Skeletal muscle tissue (tissue), 4 donors: ENCODE data around the gene SYTL4. TPM values are rescaled to one million over a fixed set of nuclear protein-coding genes. Genes with fewer than 3 reads are reported as not detected.

Experiments used
- H3K27ac ChIP-seq: one replicate; pipeline ENCODE4 v1.7.0; 2013; ENCODE audit warnings: mild to moderate bottlenecking, low read depth, low read length, inconsistent platforms
- H3K27me3 ChIP-seq, 3 donors: one replicate each; pipeline ENCODE4 v1.7.0; 2013; ENCODE audit warnings: low read length in 3 of 3; ENCODE audit not compliant: control insufficient read depth in 3 of 3, insufficient read depth in 3 of 3
- H3K36me3 ChIP-seq, 3 donors: one replicate each; pipeline ENCODE4 v1.7.0; 2013; ENCODE audit warnings: low read length in 3 of 3; ENCODE audit not compliant: control insufficient read depth in 3 of 3, insufficient read depth in 3 of 3
- H3K4me1 ChIP-seq, 3 donors: one replicate each; pipeline ENCODE4 v1.7.0; 2013; ENCODE audit warnings: low read length in 3 of 3, mild to moderate bottlenecking in 3 of 3; ENCODE audit not compliant: control insufficient read depth in 3 of 3, insufficient read depth in 3 of 3
- H3K4me3 ChIP-seq, 3 donors: one replicate each; pipeline ENCODE4 v1.7.0; 2013; ENCODE audit warnings: low read length in 3 of 3
- H3K9ac ChIP-seq, 3 donors: one replicate each; pipeline ENCODE4 v1.7.0; 2013; ENCODE audit warnings: low read length in 3 of 3, mild to moderate bottlenecking in 3 of 3, moderate library complexity in 2 of 3, low read depth in 1 of 3
- H3K9me3 ChIP-seq, 3 donors: one replicate each; pipeline ENCODE4 v1.7.0; 2013; ENCODE audit warnings: low read length in 3 of 3; ENCODE audit not compliant: control insufficient read depth in 3 of 3
- total RNA-seq: library from RNA; depleted of rRNA; stranded (reverse); fragments of >200 nt; gene quantifications from one replicate; pipeline ENCODE4 v1.2.3, GENCODE V29; 2014
- donor health status: Osteomylitis.

The SYTL4 gene
- total RNA-seq, 1 donor from 2014 or later: 2.6 TPM

- Histone ChIP-seq H3K9me3 (no peaks in the 10 kb centered on the region), H3K36me3 (no peaks in the 10 kb centered on the region), H3K9ac (no peak overlapping the region), H3K27me3 (no peaks in the 10 kb centered on the region), H3K4me3 (no peak overlapping the region), H3K27ac (no peak overlapping the region), H3K4me1 (peaks cover 0 to 14% (median 0%) of the 10 kb centered on the region in 3 donors)
These were observed 79.7 kb downstream of the SYTL4 start for GRCh38 chrX:100652266-100652665.

GRCh38 chrX:100650841-100651240 is 81.1 kb downstream of the SYTL4 start:
- Histone ChIP-seq H3K27me3 (peaks cover 0 to under 1% (median 0%) of the 10 kb centered on the region in 3 donors), H3K36me3 (no peaks in the 10 kb centered on the region), H3K27ac (peak overlapping the region; percentile 78), H3K9ac (no peak overlapping the region), H3K9me3 (no peaks in the 10 kb centered on the region), H3K4me3 (no peak overlapping the region), H3K4me1 (peaks cover 0 to 14% (median 0%) of the 10 kb centered on the region in 3 donors)

- Histone ChIP-seq H3K9me3 (no peaks in the 10 kb centered on the region), H3K4me3 (peak overlapping the region in 1 of 3 donors; percentile 2), H3K4me1 (peaks cover 0 to 14% (median 0%) of the 10 kb centered on the region in 3 donors)
These were observed 82.2 kb downstream of the SYTL4 start for GRCh38 chrX:100649550-100650356.

GRCh38 chrX:100648458-100649417 is 83.2 kb downstream of the SYTL4 start:
- H3K9me3 ChIP-seq: no peaks in the 10 kb centered on the region
- no peak overlapping the region for H3K4me3 ChIP-seq
- peaks cover 0 to 14% (median 0%) of the 10 kb centered on the region in 3 donors for H3K4me1 ChIP-seq
- H3K36me3 ChIP-seq: no peaks in the 10 kb centered on the region
- H3K27ac ChIP-seq: peak overlapping the region; percentile 78
- no peak overlapping the region for H3K9ac ChIP-seq
- H3K27me3 ChIP-seq: peaks cover 0 to 14% (median 0%) of the 10 kb centered on the region in 3 donors

More at GRCh38 chrX:100649550-100650356, 82.2 kb downstream of the SYTL4 start:
- peak overlapping the region; percentile 78 for H3K27ac ChIP-seq
- no peaks in the 10 kb centered on the region for H3K36me3 ChIP-seq
- peaks cover 0 to 8% (median 0%) of the 10 kb centered on the region in 3 donors for H3K27me3 ChIP-seq
- no peak overlapping the region for H3K9ac ChIP-seq

- no peaks in the 10 kb centered on the region for H3K9me3 ChIP-seq
- H3K9ac ChIP-seq: no peak overlapping the region
- no peaks in the 10 kb centered on the region for H3K36me3 ChIP-seq
- H3K27ac ChIP-seq: peak overlapping the region; percentile 78
- H3K4me3 ChIP-seq: no peak overlapping the region
- peaks cover 0 to 14% (median 0%) of the 10 kb centered on the region in 3 donors for H3K27me3 ChIP-seq
- H3K4me1 ChIP-seq: peaks cover 0 to 14% (median 0%) of the 10 kb centered on the region in 3 donors
These were observed 84.2 kb downstream of the SYTL4 start for GRCh38 chrX:100647739-100648138.

GRCh38 chrX:100647095-100647494 is 84.8 kb downstream of the SYTL4 start:
- no peak overlapping the region for H3K9ac ChIP-seq
- H3K4me1 ChIP-seq: peaks cover 0 to 14% (median 0%) of the 10 kb centered on the region in 3 donors
- H3K27ac ChIP-seq: peak overlapping the region; percentile 52
- H3K27me3 ChIP-seq: peaks cover 0 to 14% (median 0%) of the 10 kb centered on the region in 3 donors
- H3K4me3 ChIP-seq: no peak overlapping the region
- no peaks in the 10 kb centered on the region for H3K36me3 ChIP-seq
- no peaks in the 10 kb centered on the region for H3K9me3 ChIP-seq

- H3K27ac ChIP-seq: peak overlapping the region; percentile 52
- H3K4me3 ChIP-seq: no peak overlapping the region
- H3K9me3 ChIP-seq: no peaks in the 10 kb centered on the region
- H3K4me1 ChIP-seq: peaks cover 0 to 12% (median 0%) of the 10 kb centered on the region in 3 donors
- H3K36me3 ChIP-seq: no peaks in the 10 kb centered on the region
- peaks cover 0 to 14% (median 0%) of the 10 kb centered on the region in 3 donors for H3K27me3 ChIP-seq
- peak overlapping the region in 1 of 3 donors; percentile 25 for H3K9ac ChIP-seq
These were observed 86.8 kb downstream of the SYTL4 start for GRCh38 chrX:100645106-100645505.

GRCh38 chrX:100643956-100644860 is 87.7 kb downstream of the SYTL4 start, which contains the start of gene SRPX2:
TSS of gene SRPX2 (plus strand) at chrX:100644199. CDS start at chrX:100646323, 2,124 bp downstream.
- Histone ChIP-seq H3K4me3 (peak within 1 kb of the TSS in 2 of 3 donors; percentile 10 to 67), H3K27me3 (peaks cover 0 to 14% (median 0%) of the 10 kb centered on the region in 3 donors), H3K9me3 (no peaks in the 10 kb centered on the region), H3K36me3 (no peaks in the 10 kb centered on the region), H3K9ac (peak within 1 kb of the TSS in 1 of 3 donors; percentile 25), H3K4me1 (peaks cover 0 to 10% (median 0%) of the 10 kb centered on the region in 3 donors), H3K27ac (peak within 1 kb of the TSS; percentile 52)

GRCh38 chrX:100643212-100643611 is 88.7 kb downstream of the SYTL4 start:
- Histone ChIP-seq H3K4me3 (no peak overlapping the region), H3K36me3 (no peaks in the 10 kb centered on the region), H3K9ac (no peak overlapping the region), H3K27ac (no peak overlapping the region), H3K4me1 (peaks cover 0 to 6% (median 0%) of the 10 kb centered on the region in 3 donors), H3K9me3 (no peaks in the 10 kb centered on the region), H3K27me3 (peaks cover 0 to 14% (median 0%) of the 10 kb centered on the region in 3 donors)
